ENCODE results near the gene NLRP5. TPM values are rescaled to one million over a fixed set of nuclear protein-coding genes. Genes with fewer than 3 reads are reported as not detected.

Gene NLRP5
- total RNA-seq = not detected in 2 replicates

GRCh38 chr19:55986487-55986886 lies at the start of gene NLRP5:
NLRP5 (plus strand) TSS chr19:55986775.

GRCh38 chr19:55947532-55947931 lies 39.0 kb upstream of the NLRP5 start, which contains the start of gene NLRP8:
NLRP8 (plus strand) TSS chr19:55947832.

Other genes with a start within 250 kb of the NLRP5 start
- not detected in 2 replicates for gene NLRP9, start 248.4 kb upstream of the NLRP5 start, total RNA-seq
- gene RFPL4A, start 227.7 kb upstream of the NLRP5 start, total RNA-seq = 1.8 TPM in 1 of 2 replicates, not detected in the other
- not detected in 2 replicates for gene RFPL4AL1, start 217.7 kb upstream of the NLRP5 start, total RNA-seq
- gene NLRP11, start 154.8 kb upstream of the NLRP5 start, total RNA-seq = not detected in 2 replicates
- gene NLRP4, start 150.2 kb upstream of the NLRP5 start, total RNA-seq = not detected in 2 replicates
- not detected in 2 replicates for gene NLRP13, start 54.4 kb upstream of the NLRP5 start, total RNA-seq
- not detected in 2 replicates for gene NLRP8, start 38.9 kb upstream of the NLRP5 start, total RNA-seq
- gene ZNF787, start 134.5 kb downstream of the NLRP5 start, total RNA-seq = 15.2 and 15.4 TPM in 2 replicates
- 17.1 and 18.2 TPM in 2 replicates for gene ZNF444, start 154.5 kb downstream of the NLRP5 start, total RNA-seq
- gene GALP, start 189.2 kb downstream of the NLRP5 start, total RNA-seq = not detected in 2 replicates
- gene ZSCAN5B, start 211.0 kb downstream of the NLRP5 start, total RNA-seq = not detected in 2 replicates
- not detected in 2 replicates for gene ZSCAN5C, start 215.5 kb downstream of the NLRP5 start, total RNA-seq

Measured in mammary microvascular endothelial cell (primary cell).